ENCODE data around the gene ATP8A2.

The ATP8A2 gene

DNA sequence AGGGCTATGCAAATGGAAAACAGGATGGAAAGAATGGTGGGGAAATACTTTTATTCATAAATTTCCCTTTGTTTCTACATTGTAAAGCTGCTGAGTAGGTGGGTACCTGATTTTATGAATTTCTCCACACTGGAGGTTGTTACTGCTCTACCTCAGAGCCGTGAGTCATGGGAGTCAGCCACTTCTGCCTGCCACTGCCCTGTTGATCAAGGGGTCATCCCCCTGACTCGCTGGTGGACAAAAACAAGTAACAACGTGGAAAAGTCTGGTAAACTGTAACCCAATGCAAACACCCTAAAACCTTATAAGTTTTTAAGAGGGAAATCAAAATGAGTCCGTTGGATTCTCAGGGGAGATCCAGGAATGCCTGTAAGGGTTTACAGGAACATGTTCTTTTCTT lies 329.5 kb downstream of the ATP8A2 start:
- Histone ChIP-seq H3K27me3 (ENCODE audit: control insufficient read depth in 2 of 2, insufficient read depth in 2 of 2, low read length in 2 of 2) (no peaks in the 10 kb centered on the region), H3K9ac (ENCODE audit: low read depth in 1 of 2, low read length in 2 of 2) (no peak overlapping the region), H3K4me3 (ENCODE audit: low read length in 2 of 2) (no peak overlapping the region), H3K4me1 (ENCODE audit: control insufficient read depth in 2 of 2, insufficient read depth in 2 of 2, low read length in 2 of 2) (no peaks in the 10 kb centered on the region), H3K9me3 (ENCODE audit: control insufficient read depth in 2 of 2, low read length in 2 of 2) (no peaks in the 10 kb centered on the region), H3K36me3 (ENCODE audit: control insufficient read depth in 2 of 2, insufficient read depth in 2 of 2, low read length in 2 of 2) (no peaks in the 10 kb centered on the region), H3K27ac (ENCODE audit: low read depth in 2 of 2, low read length in 2 of 2) (no peak overlapping the region)

DNA sequence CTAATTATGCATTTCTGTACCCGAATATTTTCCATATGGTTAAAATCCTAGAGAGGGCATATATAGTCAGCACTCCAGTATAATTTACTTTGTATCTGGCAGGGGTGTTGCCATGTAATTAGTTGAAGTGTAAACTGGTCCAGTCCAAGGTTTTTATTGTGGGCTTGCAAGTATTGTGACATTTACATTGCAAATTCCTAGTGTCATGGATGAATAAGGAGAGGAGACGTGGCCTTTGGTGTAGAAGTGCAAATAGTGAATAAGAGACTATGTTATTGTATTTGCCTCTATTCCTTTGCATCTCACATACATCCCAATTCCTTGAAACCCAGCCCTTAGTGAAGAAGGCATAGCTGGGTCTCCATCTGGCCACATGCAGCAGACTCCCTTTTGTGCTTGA lies 330.6 kb downstream of the ATP8A2 start:
- no peaks in the 10 kb centered on the region for H3K36me3 ChIP-seq (ENCODE audit: control insufficient read depth in 2 of 2, insufficient read depth in 2 of 2, low read length in 2 of 2)
- no peaks in the 10 kb centered on the region for H3K27me3 ChIP-seq (ENCODE audit: control insufficient read depth in 2 of 2, insufficient read depth in 2 of 2, low read length in 2 of 2)
- no peak overlapping the region for H3K9ac ChIP-seq (ENCODE audit: low read depth in 1 of 2, low read length in 2 of 2)
- no peak overlapping the region for H3K4me3 ChIP-seq (ENCODE audit: low read length in 2 of 2)
- H3K27ac ChIP-seq (ENCODE audit: low read depth in 2 of 2, low read length in 2 of 2), result no peak overlapping the region
- H3K4me1 ChIP-seq (ENCODE audit: control insufficient read depth in 2 of 2, insufficient read depth in 2 of 2, low read length in 2 of 2), result no peaks in the 10 kb centered on the region
- H3K9me3 ChIP-seq (ENCODE audit: control insufficient read depth in 2 of 2, low read length in 2 of 2), result no peaks in the 10 kb centered on the region

DNA sequence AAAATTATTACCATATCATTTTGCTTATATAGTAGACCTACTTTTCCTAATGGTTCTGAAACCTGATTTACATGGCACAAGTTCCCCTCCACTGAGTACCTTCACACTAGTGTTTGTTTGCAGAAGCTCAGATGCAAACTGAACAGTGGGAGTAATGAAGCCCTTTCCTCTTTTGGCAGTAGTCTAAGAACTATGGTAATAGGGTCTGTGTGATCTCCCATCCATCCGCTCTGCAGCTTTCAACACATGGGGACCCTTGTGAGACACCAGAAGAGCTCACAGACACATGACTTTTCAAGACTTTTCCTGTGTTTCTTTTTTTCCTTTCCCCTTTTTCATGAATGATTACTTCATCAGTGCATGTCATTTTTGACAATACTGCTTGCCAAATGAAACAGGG lies 336.0 kb downstream of the ATP8A2 start:
- no peaks in the 10 kb centered on the region for H3K9me3 ChIP-seq (ENCODE audit: control insufficient read depth in 2 of 2, low read length in 2 of 2)
- no peak overlapping the region for H3K4me3 ChIP-seq (ENCODE audit: low read length in 2 of 2)
- H3K27me3 ChIP-seq (ENCODE audit: control insufficient read depth in 2 of 2, insufficient read depth in 2 of 2, low read length in 2 of 2), result no peaks in the 10 kb centered on the region
- no peaks in the 10 kb centered on the region for H3K36me3 ChIP-seq (ENCODE audit: control insufficient read depth in 2 of 2, insufficient read depth in 2 of 2, low read length in 2 of 2)
- no peaks in the 10 kb centered on the region for H3K4me1 ChIP-seq (ENCODE audit: control insufficient read depth in 2 of 2, insufficient read depth in 2 of 2, low read length in 2 of 2)
- H3K9ac ChIP-seq (ENCODE audit: low read depth in 1 of 2, low read length in 2 of 2), result no peak overlapping the region
- no peak overlapping the region for H3K27ac ChIP-seq (ENCODE audit: low read depth in 2 of 2, low read length in 2 of 2)

DNA sequence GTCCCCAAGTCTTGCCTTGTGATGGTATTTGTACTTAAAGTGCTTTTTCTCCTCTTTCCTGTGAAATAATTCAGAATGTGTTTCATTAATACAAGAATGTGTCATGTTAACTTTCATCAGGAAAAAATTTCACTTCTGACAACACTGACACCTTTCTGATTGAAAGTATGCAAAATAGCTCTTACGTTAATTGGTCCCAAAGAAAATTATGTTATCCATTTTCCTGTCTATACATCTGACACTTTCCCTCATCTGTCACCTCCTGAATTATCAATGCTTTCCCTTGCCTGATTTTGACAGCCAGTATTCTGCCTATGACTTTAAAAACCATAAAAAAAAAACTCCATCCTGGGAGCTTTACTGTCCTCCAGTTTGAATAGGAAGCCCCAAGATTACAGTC lies 336.5 kb downstream of the ATP8A2 start:
- Histone ChIP-seq H3K36me3 (ENCODE audit: control insufficient read depth in 2 of 2, insufficient read depth in 2 of 2, low read length in 2 of 2) (no peaks in the 10 kb centered on the region), H3K9me3 (ENCODE audit: control insufficient read depth in 2 of 2, low read length in 2 of 2) (no peaks in the 10 kb centered on the region), H3K4me1 (ENCODE audit: control insufficient read depth in 2 of 2, insufficient read depth in 2 of 2, low read length in 2 of 2) (no peaks in the 10 kb centered on the region), H3K27ac (ENCODE audit: low read depth in 2 of 2, low read length in 2 of 2) (no peak overlapping the region), H3K9ac (ENCODE audit: low read depth in 1 of 2, low read length in 2 of 2) (no peak overlapping the region), H3K27me3 (ENCODE audit: control insufficient read depth in 2 of 2, insufficient read depth in 2 of 2, low read length in 2 of 2) (no peaks in the 10 kb centered on the region), H3K4me3 (ENCODE audit: low read length in 2 of 2) (no peak overlapping the region)

DNA sequence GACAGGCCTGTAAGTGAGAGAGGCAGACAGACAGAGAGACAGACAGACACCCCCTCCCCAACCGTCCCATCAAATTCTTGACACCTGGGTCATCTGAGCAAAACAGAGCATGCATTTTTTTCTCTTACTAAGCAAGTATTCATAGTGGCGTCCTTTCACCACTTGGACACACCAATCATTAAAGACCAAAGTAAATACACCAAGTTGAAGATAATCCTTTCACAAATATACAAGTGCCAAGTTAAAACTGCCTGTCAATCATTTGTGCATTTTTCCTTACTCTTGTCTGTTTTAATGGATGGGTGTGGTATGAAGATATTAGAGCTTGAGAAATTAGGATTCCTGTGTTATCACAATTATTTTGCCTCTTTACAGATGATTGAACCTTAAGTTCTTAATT lies 337.3 kb downstream of the ATP8A2 start:
- Histone ChIP-seq H3K36me3 (ENCODE audit: control insufficient read depth in 2 of 2, insufficient read depth in 2 of 2, low read length in 2 of 2) (no peaks in the 10 kb centered on the region), H3K9me3 (ENCODE audit: control insufficient read depth in 2 of 2, low read length in 2 of 2) (no peaks in the 10 kb centered on the region), H3K4me3 (ENCODE audit: low read length in 2 of 2) (no peak overlapping the region), H3K27me3 (ENCODE audit: control insufficient read depth in 2 of 2, insufficient read depth in 2 of 2, low read length in 2 of 2) (no peaks in the 10 kb centered on the region), H3K4me1 (ENCODE audit: control insufficient read depth in 2 of 2, insufficient read depth in 2 of 2, low read length in 2 of 2) (no peaks in the 10 kb centered on the region), H3K27ac (ENCODE audit: low read depth in 2 of 2, low read length in 2 of 2) (no peak overlapping the region), H3K9ac (ENCODE audit: low read depth in 1 of 2, low read length in 2 of 2) (no peak overlapping the region)

DNA sequence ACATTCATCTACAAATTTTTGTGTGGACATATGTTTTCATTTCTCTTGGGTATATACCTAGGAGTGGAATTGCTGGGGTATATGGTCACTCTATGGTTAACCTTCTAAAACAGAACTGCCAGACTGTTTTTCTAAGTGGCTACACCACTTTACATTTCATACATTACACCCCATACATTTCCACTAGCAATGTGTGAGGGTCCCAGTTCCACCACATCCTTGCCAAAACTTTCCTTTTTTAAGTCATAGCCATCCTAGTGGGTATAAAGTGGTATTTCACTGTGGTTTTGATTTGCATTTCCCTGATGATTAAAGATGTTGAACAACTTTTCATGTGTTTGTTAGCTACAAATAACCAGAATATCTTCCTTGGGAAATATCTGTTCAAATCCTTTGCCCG lies 344.0 kb downstream of the ATP8A2 start:
- H3K4me3 ChIP-seq (ENCODE audit: low read length in 2 of 2), result no peak overlapping the region
- H3K27me3 ChIP-seq (ENCODE audit: control insufficient read depth in 2 of 2, insufficient read depth in 2 of 2, low read length in 2 of 2), result peaks cover 0 to 3% of the 10 kb centered on the region in 2 donors
- no peak overlapping the region for H3K27ac ChIP-seq (ENCODE audit: low read depth in 2 of 2, low read length in 2 of 2)
- H3K4me1 ChIP-seq (ENCODE audit: control insufficient read depth in 2 of 2, insufficient read depth in 2 of 2, low read length in 2 of 2), result no peaks in the 10 kb centered on the region
- no peaks in the 10 kb centered on the region for H3K9me3 ChIP-seq (ENCODE audit: control insufficient read depth in 2 of 2, low read length in 2 of 2)
- H3K36me3 ChIP-seq (ENCODE audit: control insufficient read depth in 2 of 2, insufficient read depth in 2 of 2, low read length in 2 of 2), result no peaks in the 10 kb centered on the region
- H3K9ac ChIP-seq (ENCODE audit: low read depth in 1 of 2, low read length in 2 of 2), result no peak overlapping the region

DNA sequence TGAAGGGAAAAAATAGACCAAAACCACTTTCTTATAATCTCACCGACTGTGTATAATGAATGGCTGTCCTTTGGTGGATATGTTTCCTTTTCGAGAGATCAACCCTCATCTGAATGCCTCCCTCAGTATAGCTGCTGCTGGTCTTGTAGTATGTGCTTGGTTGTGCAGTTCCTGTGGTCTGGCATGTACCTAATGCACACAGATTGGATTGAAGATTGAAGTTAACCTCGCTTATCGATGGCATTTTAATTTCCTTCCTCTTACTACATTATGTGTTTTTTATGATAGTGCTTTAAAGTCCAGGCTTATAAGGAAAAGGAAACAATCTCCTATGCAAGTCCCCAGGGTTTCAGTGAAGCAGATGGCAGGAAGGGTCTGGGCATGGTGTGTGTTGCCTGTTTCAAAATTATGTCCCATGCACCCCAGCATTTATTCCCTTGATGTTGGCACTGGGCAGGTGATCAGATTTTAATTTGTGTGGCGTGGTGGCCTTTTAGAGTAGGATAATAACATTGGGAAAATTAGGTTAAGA lies 346.0 kb downstream of the ATP8A2 start:
- Histone ChIP-seq H3K9me3 (ENCODE audit: control insufficient read depth in 2 of 2, low read length in 2 of 2) (no peaks in the 10 kb centered on the region), H3K27me3 (ENCODE audit: control insufficient read depth in 2 of 2, insufficient read depth in 2 of 2, low read length in 2 of 2) (peaks cover 0 to 3% of the 10 kb centered on the region in 2 donors)

DNA sequence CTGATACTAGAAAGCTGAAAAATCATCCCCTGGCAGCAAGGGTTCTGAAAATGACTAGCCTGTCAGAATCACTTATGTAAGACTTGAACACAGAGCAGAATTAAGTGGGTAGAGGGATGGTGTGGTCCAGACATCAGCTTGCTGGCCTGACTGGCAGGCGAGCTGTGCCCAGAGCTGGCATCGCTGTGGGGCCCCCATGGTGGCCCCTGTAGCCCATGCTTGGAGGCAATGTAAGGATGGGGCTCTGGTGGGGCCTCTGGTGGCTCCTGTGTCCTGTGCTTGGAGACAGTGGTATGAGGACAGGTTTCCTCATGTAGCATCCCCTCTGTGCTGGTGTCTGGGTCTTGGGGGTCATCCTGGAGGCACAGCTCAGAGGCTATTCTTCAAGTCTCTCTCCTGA lies 347.9 kb downstream of the ATP8A2 start:
- H3K9me3 ChIP-seq (ENCODE audit: control insufficient read depth in 2 of 2, low read length in 2 of 2), result no peaks in the 10 kb centered on the region
- no peak overlapping the region for H3K9ac ChIP-seq (ENCODE audit: low read depth in 1 of 2, low read length in 2 of 2)
- no peak overlapping the region for H3K4me3 ChIP-seq (ENCODE audit: low read length in 2 of 2)
- no peaks in the 10 kb centered on the region for H3K4me1 ChIP-seq (ENCODE audit: control insufficient read depth in 2 of 2, insufficient read depth in 2 of 2, low read length in 2 of 2)
- H3K27ac ChIP-seq (ENCODE audit: low read depth in 2 of 2, low read length in 2 of 2), result no peak overlapping the region
- H3K27me3 ChIP-seq (ENCODE audit: control insufficient read depth in 2 of 2, insufficient read depth in 2 of 2, low read length in 2 of 2), result no peaks in the 10 kb centered on the region
- H3K36me3 ChIP-seq (ENCODE audit: control insufficient read depth in 2 of 2, insufficient read depth in 2 of 2, low read length in 2 of 2), result no peaks in the 10 kb centered on the region

More for the DNA sequence above, 346.0 kb downstream of the ATP8A2 start:
- no peak overlapping the region for H3K27ac ChIP-seq (ENCODE audit: low read depth in 2 of 2, low read length in 2 of 2)
- H3K9ac ChIP-seq (ENCODE audit: low read depth in 1 of 2, low read length in 2 of 2), result no peak overlapping the region
- no peak overlapping the region for H3K4me3 ChIP-seq (ENCODE audit: low read length in 2 of 2)
- H3K36me3 ChIP-seq (ENCODE audit: control insufficient read depth in 2 of 2, insufficient read depth in 2 of 2, low read length in 2 of 2), result no peaks in the 10 kb centered on the region
- no peaks in the 10 kb centered on the region for H3K4me1 ChIP-seq (ENCODE audit: control insufficient read depth in 2 of 2, insufficient read depth in 2 of 2, low read length in 2 of 2)

DNA sequence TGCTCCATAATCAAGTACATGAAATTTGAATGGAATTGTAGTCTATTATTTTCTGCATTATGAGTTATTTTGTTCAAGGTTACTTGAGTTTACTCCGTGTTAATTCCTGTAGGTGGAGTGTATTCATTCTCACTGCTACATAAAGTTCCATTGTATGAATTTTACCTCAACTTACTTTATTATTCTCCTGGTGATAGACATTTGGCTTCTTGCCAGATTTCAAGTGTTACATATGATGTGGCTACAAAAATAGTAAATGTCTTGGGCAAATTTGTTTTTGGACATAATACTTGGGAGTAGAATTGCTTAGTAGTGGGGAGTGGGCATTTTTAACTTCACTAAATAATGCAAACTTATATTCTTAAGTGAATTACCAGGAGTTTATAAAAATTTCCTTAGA lies 351.1 kb downstream of the ATP8A2 start:
- Histone ChIP-seq H3K36me3 (ENCODE audit: control insufficient read depth in 2 of 2, insufficient read depth in 2 of 2, low read length in 2 of 2) (no peaks in the 10 kb centered on the region), H3K27ac (ENCODE audit: low read depth in 2 of 2, low read length in 2 of 2) (no peak overlapping the region), H3K27me3 (ENCODE audit: control insufficient read depth in 2 of 2, insufficient read depth in 2 of 2, low read length in 2 of 2) (no peaks in the 10 kb centered on the region), H3K4me3 (ENCODE audit: low read length in 2 of 2) (no peak overlapping the region), H3K9me3 (ENCODE audit: control insufficient read depth in 2 of 2, low read length in 2 of 2) (no peaks in the 10 kb centered on the region), H3K4me1 (ENCODE audit: control insufficient read depth in 2 of 2, insufficient read depth in 2 of 2, low read length in 2 of 2) (peaks cover 0 to 2% of the 10 kb centered on the region in 2 donors), H3K9ac (ENCODE audit: low read depth in 1 of 2, low read length in 2 of 2) (no peak overlapping the region)

DNA sequence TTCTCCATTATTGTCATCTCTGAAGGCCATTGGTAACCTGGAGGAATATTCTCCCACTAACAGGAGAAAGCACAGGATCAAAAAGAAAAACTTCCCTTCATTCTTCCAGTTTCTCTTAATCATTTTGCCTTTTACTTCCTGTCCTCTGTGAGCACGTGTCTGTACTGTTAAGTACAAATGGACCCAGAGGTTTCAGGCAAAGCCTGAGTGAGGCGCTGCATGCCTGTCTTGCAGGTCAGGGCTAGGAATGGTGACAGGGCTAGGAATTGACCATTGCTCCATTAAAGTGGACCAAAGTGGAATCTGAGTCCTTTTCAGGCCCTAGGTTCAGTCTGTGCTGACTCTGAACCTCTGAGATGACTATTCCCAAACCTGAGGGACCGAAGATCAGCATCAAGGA lies 353.3 kb downstream of the ATP8A2 start:
- no peak overlapping the region for H3K27ac ChIP-seq (ENCODE audit: low read depth in 2 of 2, low read length in 2 of 2)
- peaks cover 0 to 2% of the 10 kb centered on the region in 2 donors for H3K4me1 ChIP-seq (ENCODE audit: control insufficient read depth in 2 of 2, insufficient read depth in 2 of 2, low read length in 2 of 2)
- no peak overlapping the region for H3K9ac ChIP-seq (ENCODE audit: low read depth in 1 of 2, low read length in 2 of 2)
- H3K9me3 ChIP-seq (ENCODE audit: control insufficient read depth in 2 of 2, low read length in 2 of 2), result no peaks in the 10 kb centered on the region
- H3K4me3 ChIP-seq (ENCODE audit: low read length in 2 of 2), result no peak overlapping the region
- no peaks in the 10 kb centered on the region for H3K27me3 ChIP-seq (ENCODE audit: control insufficient read depth in 2 of 2, insufficient read depth in 2 of 2, low read length in 2 of 2)
- H3K36me3 ChIP-seq (ENCODE audit: control insufficient read depth in 2 of 2, insufficient read depth in 2 of 2, low read length in 2 of 2), result no peaks in the 10 kb centered on the region

DNA sequence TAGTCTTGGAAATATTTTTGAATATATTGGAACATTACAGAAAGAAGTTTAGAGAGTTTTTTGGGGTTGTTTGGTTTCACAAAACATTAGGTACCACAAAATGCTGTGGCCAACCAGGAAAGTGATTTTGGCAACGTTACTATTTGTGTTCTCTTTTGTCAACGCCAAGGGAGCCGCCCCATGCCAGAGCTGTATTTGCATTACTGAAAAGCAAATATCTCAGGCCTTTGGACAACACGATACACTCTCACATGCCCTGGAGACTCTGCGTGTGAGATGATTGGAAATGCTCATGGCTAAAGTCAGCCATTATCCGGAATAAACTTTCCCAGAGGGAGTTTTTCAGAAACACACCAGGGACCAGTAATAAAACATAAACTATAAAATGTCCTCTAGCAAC lies 355.5 kb downstream of the ATP8A2 start:
- no peaks in the 10 kb centered on the region for H3K27me3 ChIP-seq (ENCODE audit: control insufficient read depth in 2 of 2, insufficient read depth in 2 of 2, low read length in 2 of 2)
- H3K9ac ChIP-seq (ENCODE audit: low read depth in 1 of 2, low read length in 2 of 2), result no peak overlapping the region
- H3K9me3 ChIP-seq (ENCODE audit: control insufficient read depth in 2 of 2, low read length in 2 of 2), result no peaks in the 10 kb centered on the region
- peaks cover 0 to 2% of the 10 kb centered on the region in 2 donors for H3K4me1 ChIP-seq (ENCODE audit: control insufficient read depth in 2 of 2, insufficient read depth in 2 of 2, low read length in 2 of 2)
- no peaks in the 10 kb centered on the region for H3K36me3 ChIP-seq (ENCODE audit: control insufficient read depth in 2 of 2, insufficient read depth in 2 of 2, low read length in 2 of 2)
- H3K4me3 ChIP-seq (ENCODE audit: low read length in 2 of 2), result no peak overlapping the region
- no peak overlapping the region for H3K27ac ChIP-seq (ENCODE audit: low read depth in 2 of 2, low read length in 2 of 2)

Measured in mucosa of rectum (tissue), 2 donors.